HUES64 (cell line): ENCODE results near the gene CATSPER1.

Experiments
- H3K27ac ChIP-seq: 2 replicates; pipeline ENCODE4 v1.7.0; 2013; ENCODE audit warnings: low read depth, low read length, inconsistent platforms
- H3K27me3 ChIP-seq: 2 replicates; pipeline ENCODE4 v1.6.1; 2013; ENCODE audit warnings: mild to moderate bottlenecking, low read length; ENCODE audit not compliant: insufficient read depth
- H3K36me3 ChIP-seq: 2 replicates; pipeline ENCODE4 v1.6.1; 2013; ENCODE audit warnings: mild to moderate bottlenecking, low read length; ENCODE audit not compliant: insufficient read depth
- H3K4me1 ChIP-seq: 2 replicates; pipeline ENCODE4 v1.6.1; 2013; ENCODE audit warnings: mild to moderate bottlenecking, low read length, moderate library complexity; ENCODE audit not compliant: insufficient read depth
- H3K4me3 ChIP-seq: 2 replicates; pipeline ENCODE4 v1.5.1; 2013; ENCODE audit warnings: mild to moderate bottlenecking, low read length, moderate library complexity
- H3K9ac ChIP-seq: 2 replicates; pipeline ENCODE4 v1.6.1; 2013; ENCODE audit warnings: mild to moderate bottlenecking, low read depth, low read length
- H3K9me3 ChIP-seq: 2 replicates; pipeline ENCODE4 v1.6.1; 2013; ENCODE audit warnings: low read depth, low read length; ENCODE audit not compliant: insufficient read depth
- WGBS: fragments of 150-250, 120-280 bp; methylation state at CpG from one replicate; pipeline ENCODE4 v1.1.7; 2013; ENCODE audit warnings: missing lambda C conversion rate; 5-methylcytosine and 5-hydroxymethylcytosine counted together

CATSPER1 gene

GRCh38 chr11:65988791-65989592, 37.3 kb downstream of the CATSPER1 start:
- H3K27ac ChIP-seq: no peak overlapping the region
- WGBS: 56% methylated on average over 10 of the region's 10 CpGs
- no peak overlapping the region for H3K4me3 ChIP-seq
- no peaks in the 10 kb centered on the region for H3K9me3 ChIP-seq
- H3K36me3 ChIP-seq: 0 out of 2 replicates have a peak, but pooled peaks cover 3% of the 10 kb centered on the region
- no peaks in the 10 kb centered on the region for H3K27me3 ChIP-seq
- H3K9ac ChIP-seq: no peak overlapping the region
- no peaks in the 10 kb centered on the region for H3K4me1 ChIP-seq

GRCh38 chr11:65987336-65987735, 38.9 kb downstream of the CATSPER1 start:
- H3K4me3 ChIP-seq: no peak overlapping the region
- WGBS: 85% methylated on average over 9 of the region's 9 CpGs
- H3K9ac ChIP-seq: no peak overlapping the region

DNA sequence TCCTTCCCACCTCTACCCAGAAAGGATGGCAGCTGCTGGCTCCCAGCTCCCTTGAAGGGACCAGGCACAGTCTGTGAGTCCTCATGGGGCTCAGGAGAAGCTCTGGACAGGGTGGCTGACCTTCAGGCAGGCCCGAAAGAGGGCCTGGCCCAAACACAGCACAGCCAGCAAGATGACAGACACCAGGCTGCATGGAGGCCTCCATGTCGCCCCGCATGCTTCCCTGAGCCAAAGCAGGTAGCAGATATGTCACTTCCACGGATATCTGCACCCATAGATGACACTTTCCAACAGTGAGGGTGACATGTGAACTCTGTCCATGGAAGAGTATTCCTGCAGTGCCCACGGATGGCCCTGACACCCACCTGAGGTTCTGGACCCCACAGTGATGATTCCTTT, 42.7 kb downstream of the CATSPER1 start:
- no peaks in the 10 kb centered on the region for H3K27me3 ChIP-seq
- no peak overlapping the region for H3K27ac ChIP-seq
- peaks cover 12% of the 10 kb centered on the region for H3K36me3 ChIP-seq
- H3K4me1 ChIP-seq: no peaks in the 10 kb centered on the region
- no peak overlapping the region for H3K9ac ChIP-seq
- H3K4me3 ChIP-seq: no peak overlapping the region
- no peaks in the 10 kb centered on the region for H3K9me3 ChIP-seq
- 90% methylated on average over 5 of the region's 5 CpGs for WGBS

More at GRCh38 chr11:65987336-65987735, 38.9 kb downstream of the CATSPER1 start:
- no peaks in the 10 kb centered on the region for H3K9me3 ChIP-seq
- H3K27me3 ChIP-seq: no peaks in the 10 kb centered on the region
- H3K4me1 ChIP-seq: no peaks in the 10 kb centered on the region
- H3K36me3 ChIP-seq: 0 out of 2 replicates have a peak, but pooled peaks cover 3% of the 10 kb centered on the region
- no peak overlapping the region for H3K27ac ChIP-seq

- Histone ChIP-seq H3K4me1 (no peaks in the 10 kb centered on the region), H3K27ac (no peak overlapping the region), H3K9ac (no peak overlapping the region), H3K36me3 (peaks cover 18% of the 10 kb centered on the region), H3K4me3 (no peak overlapping the region), H3K9me3 (no peaks in the 10 kb centered on the region), H3K27me3 (no peaks in the 10 kb centered on the region)
- WGBS: 87% methylated on average over 22 of the region's 22 CpGs
Observed at GRCh38 chr11:65982824-65983588, 43.3 kb downstream of the CATSPER1 start.

DNA sequence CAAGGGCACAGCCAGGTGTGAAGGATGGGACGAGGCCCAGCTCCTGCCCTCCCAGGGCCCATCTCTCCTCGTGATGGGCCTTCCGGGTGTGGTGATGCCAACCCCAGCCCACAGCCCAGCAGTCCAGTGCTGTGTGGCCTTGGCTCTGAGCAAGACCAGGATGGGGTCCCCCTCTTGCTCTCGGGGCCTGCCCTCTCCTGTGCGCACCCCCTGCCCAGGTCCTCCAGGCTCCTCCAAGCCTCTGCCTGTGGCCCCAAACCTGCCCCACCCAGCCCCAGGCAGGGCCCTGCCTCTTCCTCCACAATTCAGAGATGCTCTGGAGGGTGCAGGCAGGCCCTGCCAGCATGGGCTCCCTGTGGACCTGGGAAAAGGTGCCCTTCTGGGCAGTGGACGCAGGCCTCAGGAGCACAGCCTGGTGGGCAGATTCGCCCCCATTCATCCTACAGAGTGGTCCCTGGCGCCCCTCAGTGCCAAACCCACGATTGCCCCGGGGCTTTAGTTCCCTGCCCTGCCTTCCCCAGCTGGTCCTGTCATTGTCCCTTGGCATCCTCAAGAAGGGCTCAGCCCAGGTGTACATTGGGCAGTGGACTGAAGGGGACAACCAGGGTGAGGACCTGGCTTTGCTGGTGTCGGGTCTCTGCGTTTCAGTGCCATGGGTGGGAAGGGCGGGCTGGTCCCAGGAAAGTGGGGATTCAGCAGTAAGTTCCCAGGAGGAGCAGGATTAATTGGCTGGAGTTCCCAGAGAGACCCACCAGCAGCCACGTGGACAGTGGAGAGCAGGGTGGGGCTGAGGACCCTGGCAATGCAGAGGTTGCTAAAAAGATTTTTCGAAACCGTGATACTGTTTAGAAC, 44.1 kb downstream of the CATSPER1 start:
- 86% methylated on average over 16 of the region's 16 CpGs for WGBS
- Histone ChIP-seq H3K4me3 (no peak overlapping the region), H3K9me3 (no peaks in the 10 kb centered on the region), H3K4me1 (no peaks in the 10 kb centered on the region), H3K9ac (no peak overlapping the region), H3K27ac (no peak overlapping the region), H3K27me3 (no peaks in the 10 kb centered on the region), H3K36me3 (peaks cover 26% of the 10 kb centered on the region)

- Histone ChIP-seq H3K9ac (no peak overlapping the region), H3K27me3 (no peaks in the 10 kb centered on the region), H3K36me3 (peaks cover 36% of the 10 kb centered on the region), H3K27ac (no peak overlapping the region), H3K4me3 (no peak overlapping the region), H3K4me1 (no peaks in the 10 kb centered on the region), H3K9me3 (no peaks in the 10 kb centered on the region)
- WGBS: 88% methylated on average over 12 of the region's 12 CpGs
Observed at GRCh38 chr11:65981101-65981740, 45.1 kb downstream of the CATSPER1 start.

DNA sequence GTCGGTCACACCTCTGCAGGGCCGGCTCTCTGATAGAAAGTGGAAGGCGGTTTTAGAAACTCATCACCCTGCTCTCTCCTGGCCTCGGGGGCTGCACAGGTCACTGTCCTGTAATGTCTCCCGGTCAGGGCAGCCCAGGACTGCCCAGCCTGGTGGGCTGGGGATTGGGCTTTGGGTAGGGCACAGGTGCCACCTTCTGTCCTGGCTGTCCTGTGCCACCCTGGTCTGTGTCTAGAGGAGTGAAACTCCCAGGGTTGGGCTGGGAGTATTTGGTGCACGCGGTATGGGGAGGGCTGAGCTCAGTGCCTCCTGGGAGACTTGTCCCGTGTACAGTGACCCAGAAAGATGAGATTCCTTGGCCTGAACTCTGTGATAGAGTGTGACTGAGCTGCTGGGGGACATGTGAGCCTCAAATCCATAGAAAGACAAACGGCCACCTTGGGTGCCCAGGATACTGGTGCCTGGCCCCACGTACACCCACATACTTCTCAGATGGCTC, 47.0 kb downstream of the CATSPER1 start:
- Histone ChIP-seq H3K9me3 (no peaks in the 10 kb centered on the region), H3K36me3 (peaks cover 41% of the 10 kb centered on the region), H3K4me3 (no peak overlapping the region), H3K27me3 (no peaks in the 10 kb centered on the region), H3K4me1 (no peaks in the 10 kb centered on the region), H3K9ac (no peak overlapping the region), H3K27ac (no peak overlapping the region)
- WGBS: 94% methylated on average over 10 of the region's 10 CpGs

DNA sequence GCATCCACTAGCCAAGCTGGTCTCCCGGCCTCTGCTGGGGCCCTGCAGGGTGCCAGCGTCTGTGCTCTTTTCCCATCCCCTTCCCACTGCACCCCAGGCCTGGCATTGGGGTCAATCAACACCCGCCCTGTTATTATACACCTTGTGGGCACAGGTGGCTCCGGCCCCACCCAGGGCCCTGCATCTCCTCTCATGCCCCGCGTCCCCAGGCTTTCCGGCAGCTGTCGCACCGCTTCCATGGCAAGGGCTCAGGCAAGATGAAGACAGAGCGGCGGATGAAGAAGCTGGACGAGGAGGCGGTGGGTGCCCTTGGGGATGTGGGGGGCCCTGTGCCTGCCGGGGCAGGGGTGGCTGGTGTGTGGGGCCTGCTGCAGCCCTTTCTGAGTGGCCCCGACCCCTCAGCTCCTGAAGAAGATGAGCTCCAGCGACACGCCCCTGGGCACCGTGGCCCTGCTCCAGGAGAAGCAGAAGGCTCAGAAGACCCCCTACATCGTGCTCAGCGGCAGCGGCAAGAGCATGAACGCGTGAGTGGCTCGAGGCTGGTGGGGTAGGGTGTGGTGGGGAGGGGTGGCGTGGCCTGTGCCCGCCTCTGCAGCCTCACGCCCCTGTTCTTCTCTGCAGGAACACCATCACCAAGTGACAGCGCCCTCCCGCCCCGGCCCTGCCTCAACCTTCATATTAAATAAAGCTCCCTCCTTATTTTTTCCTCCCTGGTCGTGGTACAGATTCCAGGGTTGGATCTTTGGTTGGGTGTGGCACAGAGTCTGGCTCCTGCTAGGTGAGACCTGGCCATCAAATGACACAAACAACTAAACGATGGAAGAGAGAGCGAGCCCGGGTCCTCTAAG, 47.7 kb downstream of the CATSPER1 start:
- Histone ChIP-seq H3K27me3 (no peaks in the 10 kb centered on the region), H3K4me3 (no peak overlapping the region), H3K36me3 (peaks cover 42% of the 10 kb centered on the region), H3K4me1 (no peaks in the 10 kb centered on the region), H3K9me3 (no peaks in the 10 kb centered on the region), H3K9ac (no peak overlapping the region), H3K27ac (no peak overlapping the region)
- 96% methylated on average over 34 of the region's 34 CpGs for WGBS

GRCh38 chr11:65977621-65978390, 48.5 kb downstream of the CATSPER1 start:
- Histone ChIP-seq H3K4me3 (no peak overlapping the region), H3K27ac (no peak overlapping the region)
- WGBS: 95% methylated on average over 28 of the region's 29 CpGs

More at GRCh38 chr11:65977621-65978390, 48.5 kb downstream of the CATSPER1 start:
- no peaks in the 10 kb centered on the region for H3K4me1 ChIP-seq
- no peaks in the 10 kb centered on the region for H3K27me3 ChIP-seq
- peaks cover 49% of the 10 kb centered on the region for H3K36me3 ChIP-seq
- H3K9ac ChIP-seq: no peak overlapping the region
- no peaks in the 10 kb centered on the region for H3K9me3 ChIP-seq
